ENCODE results near the gene LIMS1.

The LIMS1 gene

GRCh38 chr2:108535357-108535631 is 1.0 kb downstream of the LIMS1 start:
- DNase-seq (ENCODE audit: insufficient read length): no peak
- FAIRE-seq: peak; percentile 53
- TF ChIP-seq POLR2A (IDR thresholded peaks at IDR 0.05; ENCODE audit: low read depth, low read length) (no peak), POLR2AphosphoS5 (IDR thresholded peaks at IDR 0.05; ENCODE audit: low read depth, low read length) (no peak), TAF1 (IDR thresholded peaks at IDR 0.05; ENCODE audit: borderline replicate concordance, low read depth, low read length) (no peak)

GRCh38 chr2:108536133-108536780 is 2.0 kb downstream of the LIMS1 start:
- FAIRE-seq (no peak), DNase-seq (ENCODE audit: insufficient read length) (no peak)
- TF ChIP-seq POLR2A (IDR thresholded peaks at IDR 0.05; ENCODE audit: low read depth, low read length) (no peak), TAF1 (IDR thresholded peaks at IDR 0.05; ENCODE audit: borderline replicate concordance, low read depth, low read length) (no peak), POLR2AphosphoS5 (IDR thresholded peaks at IDR 0.05; ENCODE audit: low read depth, low read length) (no peak)

GRCh38 chr2:108536911-108537310 is 2.6 kb downstream of the LIMS1 start:
- no peak for DNase-seq (ENCODE audit: insufficient read length)
- no peak for FAIRE-seq
- TF ChIP-seq POLR2AphosphoS5 (IDR thresholded peaks at IDR 0.05; ENCODE audit: low read depth, low read length) (no peak), TAF1 (IDR thresholded peaks at IDR 0.05; ENCODE audit: borderline replicate concordance, low read depth, low read length) (no peak), POLR2A (IDR thresholded peaks at IDR 0.05; ENCODE audit: low read depth, low read length) (no peak)

- no peak for TF ChIP-seq TAF1 (IDR thresholded peaks at IDR 0.05; ENCODE audit: borderline replicate concordance, low read depth, low read length)
- TF ChIP-seq POLR2AphosphoS5 (IDR thresholded peaks at IDR 0.05; ENCODE audit: low read depth, low read length): no peak
- DNase-seq (ENCODE audit: insufficient read length) (no peak), FAIRE-seq (no peak)
These were observed 3.8 kb downstream of the LIMS1 start for GRCh38 chr2:108538000-108538625.

GRCh38 chr2:108541451-108541850 is 7.2 kb downstream of the LIMS1 start:
- no peak for TF ChIP-seq POLR2AphosphoS5 (IDR thresholded peaks at IDR 0.05; ENCODE audit: low read depth, low read length)
- TF ChIP-seq POLR2A (IDR thresholded peaks at IDR 0.05; ENCODE audit: low read depth, low read length): no peak
- no peak for TF ChIP-seq TAF1 (IDR thresholded peaks at IDR 0.05; ENCODE audit: borderline replicate concordance, low read depth, low read length)
- no peak for FAIRE-seq
- no peak for DNase-seq (ENCODE audit: insufficient read length)

GRCh38 chr2:108542071-108542470 is 7.8 kb downstream of the LIMS1 start:
- no peak for DNase-seq (ENCODE audit: insufficient read length)
- TF ChIP-seq POLR2AphosphoS5 (IDR thresholded peaks at IDR 0.05; ENCODE audit: low read depth, low read length) (no peak), POLR2A (IDR thresholded peaks at IDR 0.05; ENCODE audit: low read depth, low read length) (no peak), TAF1 (IDR thresholded peaks at IDR 0.05; ENCODE audit: borderline replicate concordance, low read depth, low read length) (no peak)

GRCh38 chr2:108547606-108548005 is 13.3 kb downstream of the LIMS1 start:
- DNase-seq (ENCODE audit: insufficient read length) (no peak), FAIRE-seq (no peak)
- TF ChIP-seq POLR2A (IDR thresholded peaks at IDR 0.05; ENCODE audit: low read depth, low read length): no peak
- TF ChIP-seq TAF1 (IDR thresholded peaks at IDR 0.05; ENCODE audit: borderline replicate concordance, low read depth, low read length): no peak
- no peak for TF ChIP-seq POLR2AphosphoS5 (IDR thresholded peaks at IDR 0.05; ENCODE audit: low read depth, low read length)

More at GRCh38 chr2:108542071-108542470, 7.8 kb downstream of the LIMS1 start:
- FAIRE-seq: no peak

- FAIRE-seq: no peak
- TF ChIP-seq POLR2A (IDR thresholded peaks at IDR 0.05; ENCODE audit: low read depth, low read length): no peak
- TF ChIP-seq TAF1 (IDR thresholded peaks at IDR 0.05; ENCODE audit: borderline replicate concordance, low read depth, low read length): no peak
- TF ChIP-seq POLR2AphosphoS5 (IDR thresholded peaks at IDR 0.05; ENCODE audit: low read depth, low read length): no peak
- DNase-seq (ENCODE audit: insufficient read length): no peak
These were observed 14.1 kb downstream of the LIMS1 start for GRCh38 chr2:108548208-108549003.

GRCh38 chr2:108552566-108552965 is 18.3 kb downstream of the LIMS1 start:
- DNase-seq (ENCODE audit: insufficient read length) (no peak), FAIRE-seq (no peak)
- no peak for TF ChIP-seq POLR2A (IDR thresholded peaks at IDR 0.05; ENCODE audit: low read depth, low read length)

- TF ChIP-seq TAF1 (IDR thresholded peaks at IDR 0.05; ENCODE audit: borderline replicate concordance, low read depth, low read length): no peak
- no peak for TF ChIP-seq POLR2A (IDR thresholded peaks at IDR 0.05; ENCODE audit: low read depth, low read length)
- TF ChIP-seq POLR2AphosphoS5 (IDR thresholded peaks at IDR 0.05; ENCODE audit: low read depth, low read length): no peak
- FAIRE-seq (no peak), DNase-seq (ENCODE audit: insufficient read length) (no peak)
These were observed 19.1 kb downstream of the LIMS1 start for GRCh38 chr2:108553209-108553919.

- FAIRE-seq (no peak), DNase-seq (ENCODE audit: insufficient read length) (no peak)
- no peak for TF ChIP-seq POLR2AphosphoS5 (IDR thresholded peaks at IDR 0.05; ENCODE audit: low read depth, low read length)
- no peak for TF ChIP-seq POLR2A (IDR thresholded peaks at IDR 0.05; ENCODE audit: low read depth, low read length)
- TF ChIP-seq TAF1 (IDR thresholded peaks at IDR 0.05; ENCODE audit: borderline replicate concordance, low read depth, low read length): no peak
These were observed 20.3 kb downstream of the LIMS1 start for GRCh38 chr2:108554528-108554927.

All from GM12892 (cell line).